Keratinocyte (primary cell): ENCODE results near the gene WDR19.
"Not testable (repeated sequence)": the region's sequence is repeated elsewhere in the genome, so short reads cannot be mapped to it uniquely, and the experiment has no call there.

Experiments used
- CTCF ChIP-seq, 3 experiments: IDR thresholded peaks in 1 of 3; conservative IDR thresholded peaks in 1 of 3; optimal IDR thresholded peaks in 1 of 3; 2 replicates in 2 of 3; 3 replicates in 1 of 3; pipeline versions ENCODE3 to v1.5.1; 2011; ENCODE audit warnings: low read length in 3 of 3, mild to moderate bottlenecking in 3 of 3, moderate library complexity in 2 of 3, control low read depth in 1 of 3, inconsistent platforms in 1 of 3; ENCODE audit not compliant: insufficient read depth in 2 of 3; ENCODE audit errors: extremely low read depth in 1 of 3
- EZH2 ChIP-seq: IDR thresholded peaks from one replicate; pipeline ENCODE4 v1.6.1; 2012; ENCODE audit warnings: inconsistent platforms, mild to moderate bottlenecking, low read length, moderate library complexity

- not testable (repeated sequence) for TF ChIP-seq CTCF (optimal IDR thresholded peaks at IDR 0.05 in 1 of 3, IDR thresholded peaks at IDR 0.05 in 1 of 3, conservative IDR thresholded peaks at IDR 0.05 in 1 of 3; ENCODE audit: extremely low read depth in 1 of 3, insufficient read depth in 2 of 3, low read length in 3 of 3); EZH2
Observed at GRCh38 chr4:39277661-39278060, 95.3 kb downstream of the WDR19 start.
